ENCODE measurements around the gene PLEKHA6.

DNA sequence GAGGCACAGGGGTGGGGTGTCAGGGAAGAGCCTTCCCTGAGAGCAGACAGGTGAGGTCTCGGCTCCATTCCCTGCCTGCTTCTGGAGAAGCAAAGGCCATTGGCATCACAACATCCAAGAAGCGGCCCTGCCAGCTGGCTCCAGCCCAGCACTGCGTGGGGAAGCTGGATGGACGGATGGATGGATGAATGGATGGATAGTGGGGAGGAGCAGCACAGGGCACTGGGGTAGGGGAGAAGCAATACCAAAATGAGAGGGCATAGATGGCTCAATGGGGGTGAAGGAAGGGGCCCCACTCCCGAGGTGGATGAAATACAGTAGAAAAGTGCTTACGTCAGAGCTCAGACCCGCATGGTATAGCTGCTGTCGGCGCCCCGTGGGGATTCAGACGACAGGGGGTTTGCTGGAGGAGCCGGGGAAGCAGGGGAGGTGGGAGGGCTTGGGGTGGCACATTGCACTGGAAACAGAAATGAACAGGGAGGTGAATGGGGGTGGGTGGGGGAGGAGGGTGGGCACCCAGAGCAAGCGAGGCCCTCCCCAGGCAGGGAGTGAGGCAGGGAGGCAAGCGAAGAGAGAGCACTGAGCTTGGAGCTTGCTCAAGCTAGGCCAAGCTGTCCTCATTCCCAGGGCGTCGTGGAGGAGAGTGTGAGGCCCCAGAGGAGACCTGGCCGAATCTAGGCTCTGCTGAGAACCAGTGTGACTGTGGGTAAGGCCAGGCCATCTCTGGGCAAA, 136.4 kb downstream of the PLEKHA6 start:
- TF ChIP-seq, protein P1, sequence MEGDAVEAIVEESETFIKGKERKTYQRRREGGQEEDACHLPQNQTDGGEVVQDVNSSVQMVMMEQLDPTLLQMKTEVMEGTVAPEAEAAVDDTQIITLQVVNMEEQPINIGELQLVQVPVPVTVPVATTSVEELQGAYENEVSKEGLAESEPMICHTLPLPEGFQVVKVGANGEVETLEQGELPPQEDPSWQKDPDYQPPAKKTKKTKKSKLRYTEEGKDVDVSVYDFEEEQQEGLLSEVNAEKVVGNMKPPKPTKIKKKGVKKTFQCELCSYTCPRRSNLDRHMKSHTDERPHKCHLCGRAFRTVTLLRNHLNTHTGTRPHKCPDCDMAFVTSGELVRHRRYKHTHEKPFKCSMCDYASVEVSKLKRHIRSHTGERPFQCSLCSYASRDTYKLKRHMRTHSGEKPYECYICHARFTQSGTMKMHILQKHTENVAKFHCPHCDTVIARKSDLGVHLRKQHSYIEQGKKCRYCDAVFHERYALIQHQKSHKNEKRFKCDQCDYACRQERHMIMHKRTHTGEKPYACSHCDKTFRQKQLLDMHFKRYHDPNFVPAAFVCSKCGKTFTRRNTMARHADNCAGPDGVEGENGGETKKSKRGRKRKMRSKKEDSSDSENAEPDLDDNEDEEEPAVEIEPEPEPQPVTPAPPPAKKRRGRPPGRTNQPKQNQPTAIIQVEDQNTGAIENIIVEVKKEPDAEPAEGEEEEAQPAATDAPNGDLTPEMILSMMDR (IDR thresholded peaks at IDR 0.05; ENCODE audit: insufficient read depth, low read length) = no peak
- TF ChIP-seq, protein P2, sequence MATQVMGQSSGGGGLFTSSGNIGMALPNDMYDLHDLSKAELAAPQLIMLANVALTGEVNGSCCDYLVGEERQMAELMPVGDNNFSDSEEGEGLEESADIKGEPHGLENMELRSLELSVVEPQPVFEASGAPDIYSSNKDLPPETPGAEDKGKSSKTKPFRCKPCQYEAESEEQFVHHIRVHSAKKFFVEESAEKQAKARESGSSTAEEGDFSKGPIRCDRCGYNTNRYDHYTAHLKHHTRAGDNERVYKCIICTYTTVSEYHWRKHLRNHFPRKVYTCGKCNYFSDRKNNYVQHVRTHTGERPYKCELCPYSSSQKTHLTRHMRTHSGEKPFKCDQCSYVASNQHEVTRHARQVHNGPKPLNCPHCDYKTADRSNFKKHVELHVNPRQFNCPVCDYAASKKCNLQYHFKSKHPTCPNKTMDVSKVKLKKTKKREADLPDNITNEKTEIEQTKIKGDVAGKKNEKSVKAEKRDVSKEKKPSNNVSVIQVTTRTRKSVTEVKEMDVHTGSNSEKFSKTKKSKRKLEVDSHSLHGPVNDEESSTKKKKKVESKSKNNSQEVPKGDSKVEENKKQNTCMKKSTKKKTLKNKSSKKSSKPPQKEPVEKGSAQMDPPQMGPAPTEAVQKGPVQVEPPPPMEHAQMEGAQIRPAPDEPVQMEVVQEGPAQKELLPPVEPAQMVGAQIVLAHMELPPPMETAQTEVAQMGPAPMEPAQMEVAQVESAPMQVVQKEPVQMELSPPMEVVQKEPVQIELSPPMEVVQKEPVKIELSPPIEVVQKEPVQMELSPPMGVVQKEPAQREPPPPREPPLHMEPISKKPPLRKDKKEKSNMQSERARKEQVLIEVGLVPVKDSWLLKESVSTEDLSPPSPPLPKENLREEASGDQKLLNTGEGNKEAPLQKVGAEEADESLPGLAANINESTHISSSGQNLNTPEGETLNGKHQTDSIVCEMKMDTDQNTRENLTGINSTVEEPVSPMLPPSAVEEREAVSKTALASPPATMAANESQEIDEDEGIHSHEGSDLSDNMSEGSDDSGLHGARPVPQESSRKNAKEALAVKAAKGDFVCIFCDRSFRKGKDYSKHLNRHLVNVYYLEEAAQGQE (IDR thresholded peaks at IDR 0.05; ENCODE audit: insufficient replicate concordance, low read depth) = no peak
